GM18867 (cell line): ENCODE results near the gene FGFR4.
A peak's percentile ranks its signal among the peaks of the same experiment; 100 is the strongest.

ENCODE experiments used
- ATAC-seq: cut with Tn5 transposase; IDR thresholded peaks from one replicate; pipeline ENCODE4 v1.9.1; 2021; ENCODE audit warnings: mild to moderate bottlenecking, moderate library complexity; ENCODE audit not compliant: unreplicated experiment

Gene FGFR4

DNA sequence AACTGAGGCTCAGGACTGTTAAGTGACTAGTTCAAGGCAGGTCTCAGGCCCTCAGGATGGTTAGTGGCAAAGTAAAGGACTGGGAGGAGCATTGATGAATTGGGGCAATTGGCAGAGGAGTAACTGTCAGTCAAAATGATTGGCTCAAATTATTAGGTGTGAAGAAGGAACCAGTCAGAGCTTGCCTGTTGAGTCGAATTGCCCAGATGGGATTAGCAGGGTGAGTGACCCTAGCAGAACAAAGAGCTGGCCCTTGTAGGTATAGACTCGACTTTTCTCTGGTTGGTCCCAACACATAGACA, 44.3 kb downstream of the FGFR4 start:
- ATAC-seq: no peak

GRCh38 chr5:177131352-177132135, 44.8 kb downstream of the FGFR4 start:
- ATAC-seq: no peak

- ATAC-seq: no peak
These were observed 45.7 kb downstream of the FGFR4 start for GRCh38 chr5:177132136-177133095.

DNA sequence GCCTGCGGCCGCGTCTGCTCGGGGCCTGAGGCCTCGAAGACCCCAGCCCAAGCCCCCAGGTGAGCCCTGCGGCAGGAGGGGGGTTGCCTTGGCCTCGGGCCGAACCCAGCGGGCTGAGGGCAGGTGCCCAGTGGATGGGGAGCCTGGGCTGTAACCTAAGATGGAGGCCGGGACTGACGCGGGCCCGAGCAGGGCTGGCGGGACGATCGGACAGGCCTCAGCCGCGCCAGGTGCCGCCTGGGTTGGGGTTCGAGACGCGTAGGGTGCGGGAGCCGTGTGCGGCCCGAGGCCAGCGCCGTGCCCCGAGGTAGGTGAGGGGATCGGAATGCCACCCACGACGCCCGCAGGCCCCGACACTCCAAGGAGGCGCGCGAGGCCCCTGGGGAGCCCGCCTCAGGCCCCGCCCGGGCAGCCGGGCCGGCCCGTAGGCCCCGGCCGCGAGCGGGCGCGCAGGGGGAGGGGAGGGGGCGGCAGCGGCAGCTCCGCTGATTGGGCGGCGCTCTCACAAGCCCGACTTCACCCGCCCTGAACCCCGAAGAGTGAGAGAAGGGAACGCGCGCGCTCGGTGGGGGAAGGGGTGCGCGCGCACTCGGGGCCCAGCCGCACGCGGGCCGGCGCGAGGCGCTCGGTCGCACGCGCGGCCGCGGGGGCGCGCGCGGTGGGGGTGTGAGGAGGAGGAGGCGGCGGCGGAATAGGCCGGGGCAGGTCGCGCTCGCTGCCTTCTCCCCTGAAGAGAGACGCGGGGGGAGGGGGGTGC, 46.6 kb downstream of the FGFR4 start, which contains the start of gene NSD1:
TSS of gene NSD1 (plus strand) at position 678 of the 757 bp plus-strand sequence. CDS start 1,331 bp downstream, outside the sequence.
- ATAC-seq: peak; percentile 64

DNA sequence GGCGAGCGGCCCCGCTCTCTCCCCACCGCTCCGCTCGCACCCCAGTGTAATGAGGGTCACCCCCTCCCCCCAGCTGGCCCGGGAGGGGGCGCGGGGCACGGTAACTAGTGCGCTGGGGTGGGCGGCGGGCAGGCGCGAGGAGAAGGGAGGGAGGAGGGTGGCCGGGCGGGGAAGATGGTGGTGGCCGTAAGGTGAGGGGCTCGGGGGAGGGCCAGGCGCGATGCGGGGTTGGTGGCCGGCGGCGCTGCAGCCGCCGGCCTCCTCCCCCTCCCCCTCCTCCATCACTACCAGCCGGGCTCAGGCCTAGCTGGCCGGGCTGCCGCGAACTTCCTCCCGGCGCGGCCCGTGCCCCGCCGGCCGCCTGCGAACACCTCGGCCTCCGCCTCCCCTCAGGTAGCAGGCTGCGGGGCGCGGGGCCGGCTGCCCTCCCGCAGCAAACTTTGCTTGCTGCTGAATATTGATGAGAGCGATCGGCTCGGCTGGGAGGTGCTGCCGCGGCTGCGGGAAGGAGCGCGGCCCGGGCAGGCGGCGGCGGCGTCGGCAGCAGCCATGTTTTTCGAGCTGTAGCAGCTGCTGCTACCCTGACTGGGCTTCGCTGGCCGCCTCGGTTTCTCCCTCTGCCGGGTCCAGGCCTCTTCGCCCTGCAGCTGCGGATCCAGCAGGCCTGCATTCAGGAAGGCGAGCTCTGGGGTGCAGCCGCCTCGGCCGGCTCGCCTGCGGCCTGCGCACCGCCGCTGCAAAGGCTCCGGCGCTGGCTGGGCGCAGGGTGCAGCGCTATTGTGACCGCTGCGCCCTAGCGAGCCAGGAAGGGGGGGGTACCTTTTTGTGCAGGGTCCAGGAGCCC, 47.4 kb downstream of the FGFR4 start:
- peak; percentile 30 for ATAC-seq

GRCh38 chr5:177134697-177135225, 48.0 kb downstream of the FGFR4 start:
- ATAC-seq: no peak

GRCh38 chr5:177140312-177140711, 53.6 kb downstream of the FGFR4 start:
- ATAC-seq: no peak

GRCh38 chr5:177141496-177141895, 54.8 kb downstream of the FGFR4 start:
- no peak for ATAC-seq

GRCh38 chr5:177142098-177142611, 55.4 kb downstream of the FGFR4 start:
- no peak for ATAC-seq

GRCh38 chr5:177142778-177143177, 56.1 kb downstream of the FGFR4 start:
- ATAC-seq: no peak

DNA sequence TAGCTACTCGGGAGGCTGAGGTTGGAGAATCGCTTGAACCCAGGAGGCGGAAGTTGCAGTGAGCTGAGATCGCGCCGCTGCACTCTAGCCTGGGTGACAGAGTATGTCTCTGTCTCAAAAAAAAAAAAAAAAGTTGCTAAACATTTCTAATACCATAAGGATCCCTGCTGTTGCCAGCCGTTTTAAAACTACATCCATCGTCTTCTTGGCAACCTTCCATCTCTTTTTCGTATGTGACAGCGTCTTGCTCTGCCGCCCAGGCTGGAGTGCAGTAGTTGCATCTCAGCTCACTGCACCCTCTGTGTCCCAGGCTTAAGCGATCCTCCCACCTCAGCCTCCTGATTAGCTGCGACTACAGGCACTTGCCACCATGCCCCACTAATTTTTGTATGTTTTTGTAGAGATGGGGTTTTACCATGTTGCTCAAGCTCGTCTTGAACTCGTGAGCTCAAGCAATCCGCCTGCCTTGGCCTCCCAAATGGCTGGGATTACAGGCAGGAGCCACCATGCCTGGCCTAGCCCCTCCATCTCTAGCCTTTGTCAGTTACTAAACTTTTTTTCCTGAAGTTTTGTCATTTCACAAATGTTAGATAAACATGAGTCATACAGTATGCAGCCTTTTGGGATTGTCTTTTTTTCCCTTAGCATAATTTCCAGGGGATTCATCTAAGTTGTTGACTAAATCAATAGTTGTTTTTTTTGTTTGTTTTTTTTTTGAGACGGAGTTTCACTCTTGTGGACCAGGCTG, 60.4 kb downstream of the FGFR4 start:
- ATAC-seq: no peak
